Heart left ventricle (tissue), 16 donors: Measurements from ENCODE around the gene ZNF821. TPM values are rescaled to one million over a fixed set of nuclear protein-coding genes. Genes with fewer than 3 reads are reported as not detected.
A peak's percentile ranks its signal among the peaks of the same experiment; 100 is the strongest.

Experiments used
- ATAC-seq, 4 donors: fragments of 200-7000 bp; cut with Tn5 transposase; one replicate each; pipeline ENCODE4 v1.9.1; 2020 to 2022; ENCODE audit warnings: moderate library complexity in 4 of 4, mild to moderate bottlenecking in 3 of 4, moderate number of reproducible peaks in 1 of 4
- DNase-seq, 5 donors: peaks; one replicate each; pipeline ENCODE4 v3.0.0-alpha.2; 2020
- H3K27ac ChIP-seq, 12 donors: fragments of 200-600 bp; sonication (generic) in 4 of 12; one replicate each; pipeline versions ENCODE4 v1.5.0 to v1.8.0; 2016 to 2022; ENCODE audit warnings: mild to moderate bottlenecking in 2 of 12
- H3K27me3 ChIP-seq, 9 donors: fragments of 200-600 bp; sonication (generic) in 2 of 9; one replicate each; pipeline versions ENCODE4 v1.5.1 to v1.8.0; 2016 to 2022; ENCODE audit warnings: mild to moderate bottlenecking in 3 of 9
- H3K36me3 ChIP-seq, 9 donors: fragments of 200-600 bp; sonication (generic) in 2 of 9; one replicate each; pipeline versions ENCODE4 v1.5.0 to v1.8.0; 2018 to 2022; ENCODE audit warnings: mild to moderate bottlenecking in 2 of 9
- H3K4me1 ChIP-seq, 12 donors: fragments of 200-600 bp; sonication (generic) in 4 of 12; one replicate each; pipeline versions ENCODE4 v1.5.0 to v1.8.0; 2016 to 2022; ENCODE audit warnings: mild to moderate bottlenecking in 3 of 12
- H3K4me3 ChIP-seq, 12 donors: fragments of 200-600 bp; sonication (generic) in 4 of 12; one replicate each; pipeline versions ENCODE4 v1.5.0 to v1.8.0; 2017 to 2022; ENCODE audit warnings: mild to moderate bottlenecking in 9 of 12, moderate library complexity in 4 of 12
- H3K9me3 ChIP-seq, 12 donors: fragments of 200-600 bp; sonication (generic) in 4 of 12; one replicate each; pipeline versions ENCODE4 v1.5.0 to v1.8.0; 2016 to 2022; ENCODE audit warnings: mild to moderate bottlenecking in 1 of 12
- CTCF ChIP-seq, 12 donors: fragments of 200-600 bp; sonication (generic) in 4 of 12; IDR thresholded peaks; one replicate each; pipeline versions ENCODE4 v1.5.0 to v1.8.0; 2018 to 2022; ENCODE audit warnings: antibody characterized with exemption in 12 of 12, mild to moderate bottlenecking in 5 of 12
- POLR2A ChIP-seq, 2 donors: fragments of 450-650 bp; IDR thresholded peaks; one replicate each; pipeline ENCODE4 v1.6.1; 2017; ENCODE audit warnings: antibody characterized with exemption in 2 of 2, mild to moderate bottlenecking in 2 of 2, moderate library complexity in 2 of 2
- WGBS, 4 donors: extraction: QIAGEN DNeasy Blood & Tissue Kit in 2 of 4; methylation state at CpG; one replicate each; pipeline versions ENCODE4 v1.1.5 to v1.1.7; 2013 to 2018; 5-methylcytosine and 5-hydroxymethylcytosine counted together
- intact Hi-C, 10 donors: fragments of 100-400 bp; cut with DNase I; formaldehyde crosslinking; loops; one replicate each; pipeline versions ENCODE4 v1.11.1 to v1.14.2; 2022
- polyA plus RNA-seq, 2 donors: library from polyadenylated mRNA; stranded (reverse); fragments of 200-250 nt; gene quantifications; one replicate each; pipeline ENCODE4 v1.2.3, GENCODE V29; 2013
- total RNA-seq, 9 donors: library from RNA; depleted of rRNA in 2 of 9; stranded (reverse); fragments of >200 nt in 2 of 9; fragmentation: NEBNext Ultra II Directional in 3 of 9; extraction: Animal tissue kit (Norgen Biotek cat#: 25700) in 3 of 9; gene quantifications; one replicate each; pipeline versions ENCODE4 v1.1.0 to v1.2.4, GENCODE V29; 2016 to 2023
- donor health status: ischemic (EF 13 %, LVEDD 7.1; RV severe dilation, severe dysfunction).
- donor health status: healthy with polysubstance abuse.
- donor health status: DM: no; HTN: yes; CAD: no.
- donor health status: DM: no; HTN: no; CAD: no.
- donor health status: ischemic (EF 25% LVEDD 6.9; RV normal size, moderate dysfunction).
- donor health status: ischemic (EF 25% LVEDD 5.7; RV mildly dilated, moderate dysfunction).
- donor health status: healthy.
- donor health status: DM: yes; HTN: yes; CAD: no.
- donor health status: ischemic (EF 35%, LVEDD 5.7; RV mildly dilated, moderate dysfunction).
- donor health status: nonischemic (EF 11% LVEDD 7.7; RV severe dilation, severe dysfunction).
- donor health status: DM: yes; HTN: yes; CAD: no.
- donor health status: PGD.
- donor health status: ischemic (EF 29% LVEDD 5.4; RV normal size, mild dysfunction).
- donor health status: nonischemic (EF 23%, LVEDD 6.1; RV moderate dilation, normal function).

The ZNF821 gene
- total and polyA plus RNA-seq, 11 donors, result 2.3 to 5.7 (median 3.9) TPM

DNA sequence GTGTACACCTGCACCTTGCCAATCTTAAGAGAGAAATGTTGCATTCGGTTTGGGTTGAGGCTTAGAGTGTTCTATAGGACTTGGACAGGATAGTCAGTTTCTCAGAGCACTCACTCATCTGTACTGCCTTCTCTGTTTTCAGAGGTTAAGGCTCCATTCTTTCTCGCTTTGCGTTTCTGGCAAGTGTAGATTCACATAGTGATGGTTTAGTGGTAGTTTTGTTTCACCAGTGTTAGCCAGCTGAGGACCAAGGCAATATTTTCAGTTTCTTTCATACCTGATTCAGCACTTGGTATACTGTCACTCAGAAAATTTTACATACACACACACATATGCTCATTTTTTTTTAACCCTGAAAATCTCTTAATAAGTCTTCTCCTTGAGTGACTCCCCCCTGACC, 36.9 kb downstream of the ZNF821 start:
- Histone ChIP-seq H3K27ac (no peak overlapping the region), H3K36me3 (peaks cover 0 to 45% (median 41%) of the 10 kb centered on the region in 9 donors), H3K9me3 (no peaks in the 10 kb centered on the region), H3K4me3 (peak overlapping the region in 9 of 12 donors; percentile 72 to 100 (median 96)), H3K4me1 (peaks cover 0 to 38% (median 17%) of the 10 kb centered on the region in 12 donors), H3K27me3 (no peaks in the 10 kb centered on the region)
- ATAC-seq (no peak), DNase-seq (no peak)
- intact Hi-C loops, result loop anchor here in 7 of 10 donors (5.0 kb wide), 3 partner anchors 35 to 40 kb away; partner anchors contain the start of genes AP1G1 (in 3 of the 7) and ZNF821 (in 2 of the 7)
- 56 to 70% (median 68%) methylated on average over 3 of the region's 3 CpGs for WGBS, 4 donors
- TF ChIP-seq POLR2A (IDR thresholded peaks at IDR 0.05) (no peak), CTCF (IDR thresholded peaks at IDR 0.05) (no peak)

DNA sequence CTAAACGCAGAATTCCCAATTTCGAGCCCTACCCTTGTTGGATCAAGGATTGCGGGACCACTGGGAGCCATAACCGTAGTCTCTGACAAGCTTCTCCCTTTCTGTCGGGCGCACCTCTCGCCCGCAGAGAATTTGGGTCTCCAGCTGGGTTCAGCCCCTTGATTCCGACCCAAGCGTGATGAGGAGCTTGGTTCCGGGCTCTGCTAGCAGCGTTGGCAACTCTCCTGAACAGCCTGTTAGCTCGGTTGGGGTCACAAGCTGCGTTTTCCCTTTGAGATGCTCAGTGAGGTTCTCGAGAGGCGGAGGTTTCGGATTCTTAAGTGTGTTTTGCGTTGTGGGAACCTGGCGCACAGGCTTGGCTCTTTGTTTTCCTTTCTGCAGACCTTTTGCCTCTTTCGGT, 37.6 kb downstream of the ZNF821 start:
- Histone ChIP-seq H3K27ac (peak overlapping the region in 11 of 12 donors; percentile 82 to 97 (median 91)), H3K4me1 (peaks cover 0 to 38% (median 17%) of the 10 kb centered on the region in 12 donors), H3K27me3 (no peaks in the 10 kb centered on the region), H3K4me3 (peak overlapping the region; percentile 72 to 100 (median 92)), H3K9me3 (no peaks in the 10 kb centered on the region), H3K36me3 (peaks cover 0 to 39% (median 34%) of the 10 kb centered on the region in 9 donors)
- no peak for ATAC-seq
- DNase-seq, result no peak
- TF ChIP-seq POLR2A (IDR thresholded peaks at IDR 0.05) (no peak), CTCF (IDR thresholded peaks at IDR 0.05) (no peak)
- intact Hi-C loops, result loop anchor here in 7 of 10 donors (5.0 kb wide), 3 partner anchors 34 to 39 kb away; partner anchors contain the start of genes AP1G1 (in 3 of the 7) and ZNF821 (in 2 of the 7)
- WGBS, 4 donors, result 0 to 1% (median 1%) methylated on average over 11 to 20 of the region's 20 CpGs

DNA sequence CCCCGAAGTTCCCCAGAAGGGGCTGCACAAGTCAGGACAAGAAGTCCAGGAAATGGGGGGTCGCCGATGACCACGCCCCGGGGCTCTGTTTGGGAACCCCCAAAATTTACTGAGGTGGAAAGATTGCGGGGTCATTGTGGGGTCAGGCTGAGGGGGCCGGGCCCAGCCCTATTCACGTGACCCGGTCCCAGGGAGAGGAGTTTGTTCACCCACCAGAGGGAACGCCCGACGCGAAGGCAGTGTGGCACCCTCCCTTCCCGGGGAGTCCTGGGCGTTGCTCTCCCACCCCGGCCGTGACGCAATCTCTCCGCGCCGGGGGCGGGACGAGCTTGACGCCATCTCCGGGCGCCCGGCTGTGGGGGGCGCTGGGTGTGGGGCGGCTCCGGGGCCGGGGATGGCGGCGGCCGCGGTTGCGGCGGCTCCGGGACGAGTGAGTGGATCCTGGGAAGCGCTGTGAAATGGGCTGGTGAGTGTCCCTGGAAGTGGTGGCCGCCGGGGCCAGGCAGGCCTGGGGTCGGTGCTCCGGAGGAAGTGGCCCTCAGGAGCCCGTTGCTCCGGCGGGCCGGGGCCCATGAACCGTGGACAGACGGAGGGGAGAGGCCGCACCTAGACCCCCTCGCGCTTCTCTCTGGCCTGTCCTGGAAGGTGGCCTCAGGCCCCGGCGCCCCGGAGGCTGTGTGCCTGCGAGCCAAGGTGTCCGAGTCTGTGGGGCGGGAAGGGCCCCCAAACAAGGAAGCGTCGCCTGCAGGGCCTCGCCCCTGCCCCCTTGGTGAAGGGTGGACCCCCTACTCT, 38.1 kb downstream of the ZNF821 start, which contains the start of gene ATXN1L:
ATXN1L (plus strand) TSS at position 338 of the 792 bp plus-strand sequence. CDS start 3,765 bp downstream, outside the sequence.
- 1% methylated on average over 23 to 62 of the region's 62 CpGs for WGBS, 4 donors
- TF ChIP-seq POLR2A (IDR thresholded peaks at IDR 0.05) (peak; percentile 45 to 85), CTCF (IDR thresholded peaks at IDR 0.05) (peak in 4 of 12 donors; percentile 7 to 30 (median 22))
- Histone ChIP-seq H3K4me1 (peaks cover 0 to 38% (median 17%) of the 10 kb centered on the region in 12 donors), H3K36me3 (peaks cover 0 to 33% (median 28%) of the 10 kb centered on the region in 9 donors), H3K27me3 (no peaks in the 10 kb centered on the region), H3K4me3 (peak within 1 kb of the TSS; percentile 72 to 100 (median 92)), H3K9me3 (no peaks in the 10 kb centered on the region), H3K27ac (peak within 1 kb of the TSS; percentile 57 to 97 (median 90))
- peak; percentile 91 to 95 (median 93) for DNase-seq
- intact Hi-C loops, result loop anchor here in 8 of 10 donors (1.0 to 5.0 kb wide), 5 partner anchors 34 to 39 kb away; partner anchors contain the start of genes AP1G1 (in 4 of the 8) and ZNF821 (in 2 of the 8)
- peak; percentile 95 to 98 (median 97) for ATAC-seq

DNA sequence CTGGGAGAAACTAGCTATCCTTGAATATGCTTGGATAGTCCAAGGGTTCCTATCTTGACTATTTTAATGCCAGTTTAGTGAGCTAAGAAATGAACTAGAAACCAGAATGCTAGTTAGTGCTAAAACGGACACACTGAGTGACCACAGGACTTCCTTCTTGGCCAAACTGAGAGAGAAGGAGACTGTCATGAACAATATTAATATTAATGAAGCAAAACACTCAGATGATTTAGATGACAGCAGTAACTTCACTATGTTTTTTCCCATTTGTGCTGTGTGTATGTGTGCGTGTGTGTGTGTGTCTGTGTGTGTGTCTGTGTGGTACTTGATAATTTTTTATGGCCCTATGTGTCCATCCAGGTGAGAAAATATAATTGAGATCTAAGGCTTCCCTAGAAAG, 40.4 kb downstream of the ZNF821 start:
- TF ChIP-seq POLR2A (IDR thresholded peaks at IDR 0.05), result no peak
- TF ChIP-seq CTCF (IDR thresholded peaks at IDR 0.05), result no peak
- ATAC-seq, result no peak
- 64 to 71% (median 69%) methylated on average over 2 of the region's 2 CpGs for WGBS, 4 donors
- Histone ChIP-seq H3K36me3 (peaks cover 0 to 10% (median 7%) of the 10 kb centered on the region in 9 donors), H3K9me3 (no peaks in the 10 kb centered on the region), H3K27ac (no peak overlapping the region), H3K4me1 (peaks cover 0 to 32% (median 16%) of the 10 kb centered on the region in 12 donors), H3K4me3 (no peak overlapping the region), H3K27me3 (no peaks in the 10 kb centered on the region)
- intact Hi-C loops, result no loop called here
- no peak for DNase-seq
